Caco-2 (cell line): ENCODE data around the gene DMC1. TPM values are rescaled to one million over a fixed set of nuclear protein-coding genes. Genes with fewer than 3 reads are reported as not detected.
"Not testable (repeated sequence)": the region's sequence is repeated elsewhere in the genome, so short reads cannot be mapped to it uniquely, and the experiment has no call there.

Experiments used
- BruUV-seq: library from RNA; stranded (reverse); fragments of 400-500 nt; replicated peaks from 2 replicates; lab custom pipeline; 2021; lab: Mats Ljungman, UMichigan
- CTCF ChIA-PET: fragments of 300-600 bp; sonication (Branson Sonifier 250); formaldehyde crosslinking; loops from one replicate; lab custom pipeline; 2022; ENCODE audit warnings: antibody characterized with exemption; lab: Charles Lee
- POLR2A ChIA-PET: fragments of 300-600 bp; sonication (Branson Sonifier 250); formaldehyde crosslinking; loops from one replicate; lab custom pipeline; 2022; ENCODE audit warnings: antibody characterized with exemption; lab: Charles Lee
- DNase-seq, 2 experiments: peaks; one replicate each; pipeline versions ENCODE4 v3.0.0 to v3.0.0-alpha.2; 2020 to 2022
- H3K27me3 ChIP-seq: replicated peaks from 2 replicates; pipeline ENCODE4 v1.6.0; 2011; ENCODE audit warnings: low read length; ENCODE audit not compliant: control insufficient read depth, insufficient read depth
- H3K36me3 ChIP-seq: 2 replicates; pipeline ENCODE4 v1.5.1; 2011; ENCODE audit warnings: low read length; ENCODE audit not compliant: control insufficient read depth, insufficient read depth
- H3K4me1 ChIP-seq: fragments of 250-450 bp; sonication (Bioruptor Pico); 2 replicates; pipeline ENCODE4 v1.5.1; 2020; ENCODE audit warnings: mild to moderate bottlenecking
- H3K4me3 ChIP-seq: 2 replicates; pipeline ENCODE4 v1.5.1; 2011; ENCODE audit warnings: low read depth, mild to moderate bottlenecking, control low read depth, low read length
- H3K9me3 ChIP-seq: fragments of 250-450 bp; sonication (Bioruptor Pico); 2 replicates; pipeline ENCODE4 v1.5.1; 2020; ENCODE audit warnings: mild to moderate bottlenecking, moderate library complexity
- H3K27ac Mint-ChIP-seq: one replicate; pipeline ENCODE4 v1.8.0; 2022; ENCODE audit warnings: mixed read lengths; ENCODE audit not compliant: unreplicated experiment
- H3K27me3 Mint-ChIP-seq: one replicate; pipeline ENCODE4 v1.8.0; 2022; ENCODE audit warnings: mixed read lengths; ENCODE audit not compliant: insufficient read depth, unreplicated experiment
- H3K36me3 Mint-ChIP-seq: one replicate; pipeline ENCODE4 v1.8.0; 2022; ENCODE audit warnings: mild to moderate bottlenecking, mixed read lengths; ENCODE audit not compliant: insufficient read depth, unreplicated experiment
- H3K4me1 Mint-ChIP-seq: one replicate; pipeline ENCODE4 v1.8.0; 2022; ENCODE audit warnings: low read depth, mixed read lengths; ENCODE audit not compliant: unreplicated experiment
- H3K4me3 Mint-ChIP-seq: one replicate; pipeline ENCODE4 v1.8.0; 2022; ENCODE audit warnings: mild to moderate bottlenecking, moderate library complexity, mixed read lengths; ENCODE audit not compliant: unreplicated experiment
- H3K9me3 Mint-ChIP-seq: one replicate; pipeline ENCODE4 v1.8.0; 2022; ENCODE audit warnings: mixed read lengths; ENCODE audit not compliant: unreplicated experiment
- CTCF ChIP-seq, 2 experiments: fragments of 200-600 bp in 1 of 2; IDR thresholded peaks; 1 replicate in 1 of 2; 2 replicates in 1 of 2; pipeline versions ENCODE4 v1.5.1 to v1.8.0; 2011 to 2022; ENCODE audit warnings: antibody characterized with exemption in 1 of 2, control low read depth in 1 of 2, inconsistent platforms in 1 of 2, low read depth in 1 of 2, low read length in 1 of 2, mild to moderate bottlenecking in 1 of 2, moderate library complexity in 1 of 2; ENCODE audit not compliant: insufficient read depth in 1 of 2, severe bottlenecking in 1 of 2, unreplicated experiment in 1 of 2
- intact Hi-C: fragments of 100-400 bp; cut with micrococcal nuclease; formaldehyde crosslinking; loops from one replicate; pipeline ENCODE4 v1.10.0; 2022; ENCODE audit not compliant: unreplicated experiment
- total RNA-seq: library from RNA; stranded (reverse); gene quantifications from 2 replicates; pipeline ENCODE4 v1.2.3, GENCODE V29; 2022

DMC1 gene
- total RNA-seq, 1 experiment from 2014 or later = 1.1 TPM

- Mint-ChIP-seq H3K27me3 (no peaks in the 10 kb centered on the region), H3K4me3 (no peak overlapping the region), H3K36me3 (no peaks in the 10 kb centered on the region), H3K4me1 (no peaks in the 10 kb centered on the region), H3K9me3 (no peaks in the 10 kb centered on the region), H3K27ac (no peak overlapping the region)
- CTCF ChIA-PET = no interaction called here
- Histone ChIP-seq H3K36me3 (no peaks in the 10 kb centered on the region), H3K4me3 (no peak overlapping the region), H3K27me3 (no peaks in the 10 kb centered on the region), H3K4me1 (no peaks in the 10 kb centered on the region), H3K9me3 (no peaks in the 10 kb centered on the region)
- POLR2A ChIA-PET = no interaction called here
- TF ChIP-seq CTCF (IDR thresholded peaks at IDR 0.05; ENCODE audit: insufficient read depth in 1 of 2, low read depth in 1 of 2, low read length in 1 of 2, severe bottlenecking in 1 of 2, unreplicated experiment in 1 of 2) = no peak
- intact Hi-C loops = no loop called here
- no TSS peak for BruUV-seq
- no peak for DNase-seq
Observed at GRCh38 chr22:38599466-38599865, 29.5 kb upstream of the DMC1 start.

GRCh38 chr22:38582923-38583322 lies 12.9 kb upstream of the DMC1 start:
- intact Hi-C loops, H3K27me3 ChIP-seq, DNase-seq, H3K27me3 Mint-ChIP-seq, BruUV-seq, H3K4me3 ChIP-seq, H3K36me3 ChIP-seq, CTCF ChIA-PET, H3K4me3 Mint-ChIP-seq, H3K9me3 ChIP-seq, H3K4me1 Mint-ChIP-seq, H3K36me3 Mint-ChIP-seq, H3K9me3 Mint-ChIP-seq, POLR2A ChIA-PET, H3K4me1 ChIP-seq, H3K27ac Mint-ChIP-seq: not testable (repeated sequence)

DNA sequence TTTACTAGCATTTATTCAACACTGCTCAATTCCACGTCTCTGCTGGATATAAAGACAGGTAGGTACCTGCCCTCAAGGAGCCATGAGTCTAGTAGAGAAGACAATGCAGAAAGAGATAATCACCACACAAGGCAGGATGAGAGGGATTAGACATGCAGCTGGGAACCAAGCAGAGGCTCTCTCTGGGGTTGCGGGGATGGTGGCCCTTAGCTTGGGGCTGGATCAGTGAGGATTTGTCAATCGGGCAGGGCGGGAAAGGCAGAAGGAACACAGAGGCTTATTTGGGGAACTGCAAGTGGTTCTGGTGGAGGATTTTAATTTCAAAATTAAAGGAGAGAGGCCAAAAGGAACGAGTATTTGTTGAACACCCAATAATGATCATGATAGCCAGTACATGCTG lies 8.5 kb upstream of the DMC1 start:
- H3K4me1 ChIP-seq = no peaks in the 10 kb centered on the region
- no peaks in the 10 kb centered on the region for H3K27me3 ChIP-seq
- H3K9me3 ChIP-seq = no peaks in the 10 kb centered on the region
- no peaks in the 10 kb centered on the region for H3K36me3 ChIP-seq
- H3K4me1 Mint-ChIP-seq = no peaks in the 10 kb centered on the region
- H3K36me3 Mint-ChIP-seq = no peaks in the 10 kb centered on the region
- BruUV-seq = no TSS peak
- intact Hi-C loops = no loop called here
- H3K27me3 Mint-ChIP-seq = no peaks in the 10 kb centered on the region
- H3K4me3 Mint-ChIP-seq = no peak overlapping the region
- POLR2A ChIA-PET = no interaction called here
- CTCF ChIA-PET = no interaction called here
- TF ChIP-seq CTCF (IDR thresholded peaks at IDR 0.05; ENCODE audit: insufficient read depth in 1 of 2, low read depth in 1 of 2, low read length in 1 of 2, severe bottlenecking in 1 of 2, unreplicated experiment in 1 of 2) = no peak
- DNase-seq = no peak
- H3K4me3 ChIP-seq = no peak overlapping the region
- H3K9me3 Mint-ChIP-seq = no peaks in the 10 kb centered on the region
- no peak overlapping the region for H3K27ac Mint-ChIP-seq

DNA sequence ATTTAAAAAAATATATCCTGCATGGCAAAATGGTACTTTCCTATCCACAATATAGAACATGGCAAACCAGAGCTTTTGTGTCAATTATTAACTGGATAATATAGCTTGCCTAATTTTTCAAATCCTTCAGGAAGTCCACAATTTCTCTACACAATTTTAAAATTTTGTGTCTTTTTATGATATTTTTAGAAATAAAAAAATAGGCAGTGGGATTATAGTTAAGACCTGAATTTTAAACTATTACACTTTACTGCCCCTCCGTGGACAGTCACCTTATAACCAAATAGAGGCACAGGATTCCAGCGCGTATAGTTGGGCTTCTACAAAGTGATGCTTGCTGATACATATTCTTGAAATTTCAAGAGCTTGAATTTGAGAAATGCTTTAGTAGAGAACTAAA lies 2.1 kb upstream of the DMC1 start:
- Histone ChIP-seq H3K4me3 (no peak overlapping the region), H3K9me3 (no peaks in the 10 kb centered on the region), H3K36me3 (no peaks in the 10 kb centered on the region), H3K27me3 (no peaks in the 10 kb centered on the region), H3K4me1 (peaks cover 5% of the 10 kb centered on the region; the same call in 1 of the 2 replicates)
- peak in 1 of 2 experiments; percentile 46 for DNase-seq
- ChIA-PET CTCF (interaction anchor here (0.6 kb wide), 2 partner anchors 112 to 174 kb away, joined by 3 to 4 read pairs; no protein-coding TSS in a partner anchor), POLR2A (no interaction called here)
- H3K4me3 Mint-ChIP-seq = no peak overlapping the region
- H3K27me3 Mint-ChIP-seq = no peaks in the 10 kb centered on the region
- no TSS peak for BruUV-seq
- H3K4me1 Mint-ChIP-seq = peaks cover 11% of the 10 kb centered on the region
- H3K9me3 Mint-ChIP-seq = no peaks in the 10 kb centered on the region
- H3K27ac Mint-ChIP-seq = no peak overlapping the region
- intact Hi-C loops = loop anchor here (1.0 to 5.0 kb wide), 3 partner anchors 59 to 370 kb away; partner anchors contain the start of gene MAFF
- H3K36me3 Mint-ChIP-seq = no peaks in the 10 kb centered on the region
- TF ChIP-seq CTCF (IDR thresholded peaks at IDR 0.05; ENCODE audit: insufficient read depth in 1 of 2, low read depth in 1 of 2, low read length in 1 of 2, severe bottlenecking in 1 of 2, unreplicated experiment in 1 of 2) = peak; percentile 42 to 50
